Ovary (tissue), 10 donors: Measurements from ENCODE around the gene LTF. TPM values are rescaled to one million over a fixed set of nuclear protein-coding genes. Genes with fewer than 3 reads are reported as not detected.

ENCODE experiments used
- DNase-seq, 5 donors: peaks; one replicate each; pipeline ENCODE4 v3.0.0-alpha.2; 2019 to 2020
- H3K27ac ChIP-seq, 2 donors: fragments of 200-600 bp; one replicate each; pipeline versions ENCODE4 v1.5.1 to v1.8.0; 2019 to 2022
- H3K27me3 ChIP-seq: fragments of 200-600 bp; one replicate; pipeline ENCODE4 v1.8.0; 2022
- H3K36me3 ChIP-seq: fragments of 200-600 bp; sonication (generic); one replicate; pipeline ENCODE4 v1.5.1; 2019
- H3K4me1 ChIP-seq: one replicate; pipeline ENCODE4 v1.8.1; 2013; ENCODE audit warnings: mild to moderate bottlenecking, moderate library complexity; ENCODE audit not compliant: insufficient read depth
- H3K4me3 ChIP-seq: fragments of 200-600 bp; sonication (generic); one replicate; pipeline ENCODE4 v1.5.1; 2017
- H3K9me3 ChIP-seq, 2 donors: fragments of 200-600 bp in 1 of 2; sonication (generic) in 1 of 2; one replicate each; pipeline versions ENCODE4 v1.5.1 to v1.8.1; 2013 to 2019; ENCODE audit warnings: mild to moderate bottlenecking in 1 of 2, moderate library complexity in 1 of 2
- CTCF ChIP-seq, 3 donors: fragments of 450-650 bp in 2 of 3; fragments of 200-600 bp in 1 of 3; IDR thresholded peaks; one replicate each; pipeline versions ENCODE4 v1.5.1 to v1.8.0; 2016 to 2022; ENCODE audit warnings: antibody characterized with exemption in 3 of 3, mild to moderate bottlenecking in 1 of 3
- EP300 ChIP-seq: sonication (generic); formaldehyde crosslinking; IDR thresholded peaks from one replicate; pipeline ENCODE4 v1.6.1; 2017; ENCODE audit warnings: antibody characterized with exemption
- POLR2A ChIP-seq: fragments of 450-650 bp; IDR thresholded peaks from one replicate; pipeline ENCODE4 v1.6.1; 2017; ENCODE audit warnings: antibody characterized with exemption, mild to moderate bottlenecking, moderate library complexity
- WGBS, 3 donors: extraction: QIAGEN DNeasy Blood & Tissue Kit in 1 of 3; methylation state at CpG; one replicate each; pipeline versions ENCODE4 v1.1.5 to v1.1.7; 2013 to 2017; 5-methylcytosine and 5-hydroxymethylcytosine counted together
- intact Hi-C, 4 donors: fragments of 100-400 bp; cut with DNase I; formaldehyde crosslinking; loops; one replicate each; pipeline versions ENCODE4 v1.11.0 to v1.15.1; 2022 to 2023
- long read RNA-seq, 3 donors: library from polyadenylated mRNA in 2 of 3; unstranded in 2 of 3; transcript quantifications; one replicate each; pipeline ENCODE4 v2.0.0 and lab custom pipeline, GENCODE V29; 2021 to 2026
- polyA plus RNA-seq, 2 donors: library from polyadenylated mRNA; stranded (reverse); fragments of 200-250 nt in 1 of 2; fragments of 350-450 nt in 1 of 2; fragmentation: Illumina TruSeq in 1 of 2; extraction: RNeasy Lipid Tissue Mini Kit (QIAGEN cat#74804) in 1 of 2; gene quantifications; one replicate each; pipeline ENCODE4 v1.2.3, GENCODE V29; 2013 to 2014
- total RNA-seq, 7 donors: library from RNA; depleted of rRNA in 2 of 7; stranded (reverse); fragments of >200 nt in 2 of 7; fragmentation: NEBNext Ultra II Directional in 3 of 7; extraction: Animal tissue kit (Norgen Biotek cat#: 25700) in 3 of 7; gene quantifications; one replicate each; pipeline versions ENCODE4 v1.1.0 to v1.2.4, GENCODE V29; 2016 to 2023
- donor health status: DM: no; HTN: no; CAD: no; lungs with moderate emphysema.
- donor health status: DM: no; HTN: no; CAD: no.
- donor health status: Bipolar disorder and iron deficiency.
- donor health status: DM: yes; HTN: yes; CAD: no.
- donor health status: DM: no; HTN: no; CAD: no.
- donor health status: DM: yes; HTN: yes; CAD: no.

The LTF gene
- 10 to 100 TPM in 1 of 7 donors, 1 to 10 TPM in 4, under 1 TPM in 2; 0.56 to 23.7 (median 1.2) TPM for total RNA-seq
- 1 to 10 TPM in 1 of 2 donors, under 1 TPM in 1; 0.86 to 1.5 TPM for polyA plus RNA-seq
- long read RNA-seq, donor 1, partial matches to known transcripts = 2 of 4 reads
- long read RNA-seq, donor 1, other reads (novel, unspliced or antisense) = 0 of 4 reads
- long read RNA-seq, donor 2, partial matches to known transcripts = 0 of 1 reads
- long read RNA-seq, donor 2, other reads (novel, unspliced or antisense) = 0 of 1 reads
- long read RNA-seq, donor 3, transcript LTF-201 (17 exons, 2,979 nt) = major isoform, 18 of 25 reads
- long read RNA-seq, donor 3, partial matches to known transcripts = 5 of 25 reads
- long read RNA-seq, donor 3, other reads (novel, unspliced or antisense) = 2 of 25 reads

- no peak within 1 kb of the TSS for H3K27ac ChIP-seq
- WGBS, 3 donors = 12 to 23% (median 16%) methylated on average over 31 to 44 of the region's 44 CpGs
- no peak within 1 kb of the TSS for H3K4me3 ChIP-seq
- no peak for DNase-seq
- no peaks in the 10 kb centered on the region for H3K9me3 ChIP-seq
- intact Hi-C loops = no loop called here
- peaks cover 2% of the 10 kb centered on the region for H3K4me1 ChIP-seq
- no peaks in the 10 kb centered on the region for H3K27me3 ChIP-seq
- TF ChIP-seq CTCF (IDR thresholded peaks at IDR 0.05) (no peak), POLR2A (no peak), EP300 (no peak)
- no peaks in the 10 kb centered on the region for H3K36me3 ChIP-seq
These were observed at the start of gene LTF for GRCh38 chr3:46464326-46465195. TSS of gene LTF (minus strand) at chr3:46464905. CDS start at chr3:46464867, 38 bp downstream.

GRCh38 chr3:46512191-46512749 lies 47.6 kb upstream of the LTF start:
- intact Hi-C loops = no loop called here
- Histone ChIP-seq H3K36me3 (no peaks in the 10 kb centered on the region), H3K9me3 (no peaks in the 10 kb centered on the region), H3K27me3 (no peaks in the 10 kb centered on the region), H3K27ac (no peak overlapping the region), H3K4me3 (no peak overlapping the region), H3K4me1 (no peaks in the 10 kb centered on the region)
- DNase-seq = no peak
- 75 to 83% (median 80%) methylated on average over 2 of the region's 2 CpGs for WGBS, 3 donors
- TF ChIP-seq POLR2A = no peak
- TF ChIP-seq CTCF (IDR thresholded peaks at IDR 0.05) = no peak
- TF ChIP-seq EP300 = no peak

GRCh38 chr3:46509661-46510187 lies 45.0 kb upstream of the LTF start:
- no peaks in the 10 kb centered on the region for H3K36me3 ChIP-seq
- WGBS, 3 donors = 67 to 71% (median 70%) methylated on average over 4 of the region's 4 CpGs
- H3K4me1 ChIP-seq = no peaks in the 10 kb centered on the region
- no peaks in the 10 kb centered on the region for H3K27me3 ChIP-seq
- DNase-seq = no peak
- intact Hi-C loops = no loop called here
- no peak for TF ChIP-seq CTCF (IDR thresholded peaks at IDR 0.05)
- TF ChIP-seq EP300 = no peak
- TF ChIP-seq POLR2A = no peak
- H3K4me3 ChIP-seq = no peak overlapping the region
- H3K27ac ChIP-seq = no peak overlapping the region
- no peaks in the 10 kb centered on the region for H3K9me3 ChIP-seq

GRCh38 chr3:46508850-46509591 lies 44.3 kb upstream of the LTF start:
- TF ChIP-seq CTCF (IDR thresholded peaks at IDR 0.05) (no peak), POLR2A (no peak), EP300 (no peak)
- Histone ChIP-seq H3K27me3 (no peaks in the 10 kb centered on the region), H3K4me3 (no peak overlapping the region), H3K36me3 (no peaks in the 10 kb centered on the region), H3K27ac (no peak overlapping the region), H3K4me1 (no peaks in the 10 kb centered on the region), H3K9me3 (no peaks in the 10 kb centered on the region)
- WGBS, 3 donors = 77 to 78% (median 78%) methylated on average over 4 of the region's 4 CpGs
- intact Hi-C loops = no loop called here
- DNase-seq = no peak
